ENCODE data around the gene CACNA1S. TPM values are rescaled to one million over a fixed set of nuclear protein-coding genes. Genes with fewer than 3 reads are reported as not detected.

CACNA1S gene
- total RNA-seq, 1 experiment from 2014 or later = 0.02 TPM

DNA sequence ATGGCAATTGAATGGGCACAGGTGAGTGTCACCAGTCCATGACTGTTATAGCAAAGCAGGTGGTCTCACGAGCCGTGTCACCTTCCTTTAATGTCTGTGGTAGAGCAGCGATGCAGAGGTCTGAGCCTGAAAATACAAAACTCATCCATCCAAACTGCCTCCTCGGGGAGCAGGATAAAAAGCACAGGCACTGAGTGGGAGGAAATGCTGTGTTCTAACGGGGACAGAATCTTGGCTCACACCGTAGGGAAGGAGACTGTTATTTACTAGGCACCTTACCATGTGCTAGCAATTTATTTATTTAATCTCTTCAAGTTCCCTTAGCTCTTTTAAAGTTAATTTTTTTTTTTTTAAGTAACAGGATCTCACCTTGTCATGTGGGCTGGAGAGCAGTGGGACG lies 13.6 kb upstream of the CACNA1S start:
- DNase-seq (ENCODE audit: low spot score) (no peak), ATAC-seq (no peak)
- Mint-ChIP-seq H3K4me3 (no peak overlapping the region), H3K27ac (no peak overlapping the region), H3K9me3 (peaks cover 4% of the 10 kb centered on the region), H3K36me3 (no peaks in the 10 kb centered on the region), H3K27me3 (ENCODE audit: low read depth) (peaks cover 5% of the 10 kb centered on the region), H3K4me1 (peaks cover 10% of the 10 kb centered on the region)
- no peak for TF ChIP-seq FOXJ3 (CRISPR knock-in tag; IDR thresholded peaks at IDR 0.05; ENCODE audit: borderline replicate concordance)
- TF ChIP-seq, protein P1, sequence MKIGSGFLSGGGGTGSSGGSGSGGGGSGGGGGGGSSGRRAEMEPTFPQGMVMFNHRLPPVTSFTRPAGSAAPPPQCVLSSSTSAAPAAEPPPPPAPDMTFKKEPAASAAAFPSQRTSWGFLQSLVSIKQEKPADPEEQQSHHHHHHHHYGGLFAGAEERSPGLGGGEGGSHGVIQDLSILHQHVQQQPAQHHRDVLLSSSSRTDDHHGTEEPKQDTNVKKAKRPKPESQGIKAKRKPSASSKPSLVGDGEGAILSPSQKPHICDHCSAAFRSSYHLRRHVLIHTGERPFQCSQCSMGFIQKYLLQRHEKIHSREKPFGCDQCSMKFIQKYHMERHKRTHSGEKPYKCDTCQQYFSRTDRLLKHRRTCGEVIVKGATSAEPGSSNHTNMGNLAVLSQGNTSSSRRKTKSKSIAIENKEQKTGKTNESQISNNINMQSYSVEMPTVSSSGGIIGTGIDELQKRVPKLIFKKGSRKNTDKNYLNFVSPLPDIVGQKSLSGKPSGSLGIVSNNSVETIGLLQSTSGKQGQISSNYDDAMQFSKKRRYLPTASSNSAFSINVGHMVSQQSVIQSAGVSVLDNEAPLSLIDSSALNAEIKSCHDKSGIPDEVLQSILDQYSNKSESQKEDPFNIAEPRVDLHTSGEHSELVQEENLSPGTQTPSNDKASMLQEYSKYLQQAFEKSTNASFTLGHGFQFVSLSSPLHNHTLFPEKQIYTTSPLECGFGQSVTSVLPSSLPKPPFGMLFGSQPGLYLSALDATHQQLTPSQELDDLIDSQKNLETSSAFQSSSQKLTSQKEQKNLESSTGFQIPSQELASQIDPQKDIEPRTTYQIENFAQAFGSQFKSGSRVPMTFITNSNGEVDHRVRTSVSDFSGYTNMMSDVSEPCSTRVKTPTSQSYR (CRISPR knock-in tag; IDR thresholded peaks at IDR 0.05) = no peak
- TF ChIP-seq SMAD4 (CRISPR knock-in tag; IDR thresholded peaks at IDR 0.05) = no peak
- TF ChIP-seq, protein P2, sequence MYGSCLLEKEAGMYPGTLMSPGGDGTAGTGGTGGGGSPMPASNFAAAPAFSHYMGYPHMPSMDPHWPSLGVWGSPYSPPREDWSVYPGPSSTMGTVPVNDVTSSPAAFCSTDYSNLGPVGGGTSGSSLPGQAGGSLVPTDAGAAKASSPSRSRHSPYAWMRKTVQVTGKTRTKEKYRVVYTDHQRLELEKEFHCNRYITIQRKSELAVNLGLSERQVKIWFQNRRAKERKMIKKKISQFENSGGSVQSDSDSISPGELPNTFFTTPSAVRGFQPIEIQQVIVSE (CRISPR knock-in tag; IDR thresholded peaks at IDR 0.05; ENCODE audit: borderline replicate concordance) = no peak
- ChIA-PET POLR2A (no interaction called here), CTCF (interaction anchor here (0.7 to 2.5 kb wide), 4 partner anchors 24 to 154 kb away, joined by 4 to 14 read pairs (median 8); no protein-coding TSS in a partner anchor)

DNA sequence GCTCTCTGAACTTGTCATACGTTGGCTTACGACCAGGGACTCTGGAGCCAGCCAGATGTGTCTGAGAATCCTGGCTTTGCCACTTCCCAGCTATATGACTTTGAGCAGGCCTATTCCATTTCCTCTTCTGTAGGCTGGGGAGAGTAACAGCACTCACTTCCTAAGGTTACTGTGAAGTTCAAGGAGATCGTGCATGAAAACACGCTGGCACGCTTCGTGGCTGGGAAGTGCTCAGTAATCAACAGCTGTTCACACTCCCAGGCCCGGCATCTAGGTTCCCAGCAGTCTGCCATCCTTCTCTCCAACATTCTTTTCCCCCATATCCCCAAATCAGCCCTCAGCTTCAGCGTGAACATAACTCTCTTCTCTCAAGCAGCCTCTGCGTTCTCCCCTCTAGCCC lies 12.8 kb upstream of the CACNA1S start:
- H3K4me1 Mint-ChIP-seq = peaks cover 10% of the 10 kb centered on the region
- ATAC-seq = no peak
- ChIA-PET POLR2A (no interaction called here), CTCF (interaction anchor here (1.1 to 1.4 kb wide), 3 partner anchors 11 to 357 kb away, joined by 3 to 4 read pairs (median 3); no protein-coding TSS in a partner anchor)
- no peak overlapping the region for H3K27ac Mint-ChIP-seq
- no peaks in the 10 kb centered on the region for H3K36me3 Mint-ChIP-seq
- no peak for DNase-seq (ENCODE audit: low spot score)
- H3K4me3 Mint-ChIP-seq = no peak overlapping the region
- H3K9me3 Mint-ChIP-seq = peaks cover under 1% of the 10 kb centered on the region
- peaks cover 6% of the 10 kb centered on the region for H3K27me3 Mint-ChIP-seq (ENCODE audit: low read depth)
- TF ChIP-seq GRHL2 (CRISPR knock-in tag; IDR thresholded peaks at IDR 0.05; ENCODE audit: insufficient replicate concordance, severe bottlenecking) (no peak), JAZF1 (CRISPR knock-in tag; IDR thresholded peaks at IDR 0.05) (no peak), NR3C1 (CRISPR knock-in tag; conservative IDR thresholded peaks at IDR 0.05; ENCODE audit: low read depth) (no peak)
- TF ChIP-seq, protein P3, sequence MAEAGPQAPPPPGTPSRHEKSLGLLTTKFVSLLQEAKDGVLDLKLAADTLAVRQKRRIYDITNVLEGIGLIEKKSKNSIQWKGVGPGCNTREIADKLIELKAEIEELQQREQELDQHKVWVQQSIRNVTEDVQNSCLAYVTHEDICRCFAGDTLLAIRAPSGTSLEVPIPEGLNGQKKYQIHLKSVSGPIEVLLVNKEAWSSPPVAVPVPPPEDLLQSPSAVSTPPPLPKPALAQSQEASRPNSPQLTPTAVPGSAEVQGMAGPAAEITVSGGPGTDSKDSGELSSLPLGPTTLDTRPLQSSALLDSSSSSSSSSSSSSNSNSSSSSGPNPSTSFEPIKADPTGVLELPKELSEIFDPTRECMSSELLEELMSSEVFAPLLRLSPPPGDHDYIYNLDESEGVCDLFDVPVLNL (CRISPR knock-in tag; IDR thresholded peaks at IDR 0.05; ENCODE audit: borderline replicate concordance, low read depth) = no peak
- TF ChIP-seq, protein P4, sequence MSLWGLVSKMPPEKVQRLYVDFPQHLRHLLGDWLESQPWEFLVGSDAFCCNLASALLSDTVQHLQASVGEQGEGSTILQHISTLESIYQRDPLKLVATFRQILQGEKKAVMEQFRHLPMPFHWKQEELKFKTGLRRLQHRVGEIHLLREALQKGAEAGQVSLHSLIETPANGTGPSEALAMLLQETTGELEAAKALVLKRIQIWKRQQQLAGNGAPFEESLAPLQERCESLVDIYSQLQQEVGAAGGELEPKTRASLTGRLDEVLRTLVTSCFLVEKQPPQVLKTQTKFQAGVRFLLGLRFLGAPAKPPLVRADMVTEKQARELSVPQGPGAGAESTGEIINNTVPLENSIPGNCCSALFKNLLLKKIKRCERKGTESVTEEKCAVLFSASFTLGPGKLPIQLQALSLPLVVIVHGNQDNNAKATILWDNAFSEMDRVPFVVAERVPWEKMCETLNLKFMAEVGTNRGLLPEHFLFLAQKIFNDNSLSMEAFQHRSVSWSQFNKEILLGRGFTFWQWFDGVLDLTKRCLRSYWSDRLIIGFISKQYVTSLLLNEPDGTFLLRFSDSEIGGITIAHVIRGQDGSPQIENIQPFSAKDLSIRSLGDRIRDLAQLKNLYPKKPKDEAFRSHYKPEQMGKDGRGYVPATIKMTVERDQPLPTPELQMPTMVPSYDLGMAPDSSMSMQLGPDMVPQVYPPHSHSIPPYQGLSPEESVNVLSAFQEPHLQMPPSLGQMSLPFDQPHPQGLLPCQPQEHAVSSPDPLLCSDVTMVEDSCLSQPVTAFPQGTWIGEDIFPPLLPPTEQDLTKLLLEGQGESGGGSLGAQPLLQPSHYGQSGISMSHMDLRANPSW (CRISPR knock-in tag; conservative IDR thresholded peaks at IDR 0.05; ENCODE audit: low read depth) = no peak
- TF ChIP-seq, protein P5, sequence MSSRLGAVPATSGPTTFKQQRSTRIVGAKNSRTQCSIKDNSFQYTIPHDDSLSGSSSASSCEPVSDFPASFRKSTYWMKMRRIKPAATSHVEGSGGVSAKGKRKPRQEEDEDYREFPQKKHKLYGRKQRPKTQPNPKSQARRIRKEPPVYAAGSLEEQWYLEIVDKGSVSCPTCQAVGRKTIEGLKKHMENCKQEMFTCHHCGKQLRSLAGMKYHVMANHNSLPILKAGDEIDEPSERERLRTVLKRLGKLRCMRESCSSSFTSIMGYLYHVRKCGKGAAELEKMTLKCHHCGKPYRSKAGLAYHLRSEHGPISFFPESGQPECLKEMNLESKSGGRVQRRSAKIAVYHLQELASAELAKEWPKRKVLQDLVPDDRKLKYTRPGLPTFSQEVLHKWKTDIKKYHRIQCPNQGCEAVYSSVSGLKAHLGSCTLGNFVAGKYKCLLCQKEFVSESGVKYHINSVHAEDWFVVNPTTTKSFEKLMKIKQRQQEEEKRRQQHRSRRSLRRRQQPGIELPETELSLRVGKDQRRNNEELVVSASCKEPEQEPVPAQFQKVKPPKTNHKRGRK (CRISPR knock-in tag; IDR thresholded peaks at IDR 0.05; ENCODE audit: borderline replicate concordance) = no peak
- TF ChIP-seq, protein P6, sequence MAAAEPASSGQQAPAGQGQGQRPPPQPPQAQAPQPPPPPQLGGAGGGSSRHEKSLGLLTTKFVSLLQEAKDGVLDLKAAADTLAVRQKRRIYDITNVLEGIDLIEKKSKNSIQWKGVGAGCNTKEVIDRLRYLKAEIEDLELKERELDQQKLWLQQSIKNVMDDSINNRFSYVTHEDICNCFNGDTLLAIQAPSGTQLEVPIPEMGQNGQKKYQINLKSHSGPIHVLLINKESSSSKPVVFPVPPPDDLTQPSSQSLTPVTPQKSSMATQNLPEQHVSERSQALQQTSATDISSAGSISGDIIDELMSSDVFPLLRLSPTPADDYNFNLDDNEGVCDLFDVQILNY (CRISPR knock-in tag; IDR thresholded peaks at IDR 0.05) = no peak
- TF ChIP-seq, protein P7, sequence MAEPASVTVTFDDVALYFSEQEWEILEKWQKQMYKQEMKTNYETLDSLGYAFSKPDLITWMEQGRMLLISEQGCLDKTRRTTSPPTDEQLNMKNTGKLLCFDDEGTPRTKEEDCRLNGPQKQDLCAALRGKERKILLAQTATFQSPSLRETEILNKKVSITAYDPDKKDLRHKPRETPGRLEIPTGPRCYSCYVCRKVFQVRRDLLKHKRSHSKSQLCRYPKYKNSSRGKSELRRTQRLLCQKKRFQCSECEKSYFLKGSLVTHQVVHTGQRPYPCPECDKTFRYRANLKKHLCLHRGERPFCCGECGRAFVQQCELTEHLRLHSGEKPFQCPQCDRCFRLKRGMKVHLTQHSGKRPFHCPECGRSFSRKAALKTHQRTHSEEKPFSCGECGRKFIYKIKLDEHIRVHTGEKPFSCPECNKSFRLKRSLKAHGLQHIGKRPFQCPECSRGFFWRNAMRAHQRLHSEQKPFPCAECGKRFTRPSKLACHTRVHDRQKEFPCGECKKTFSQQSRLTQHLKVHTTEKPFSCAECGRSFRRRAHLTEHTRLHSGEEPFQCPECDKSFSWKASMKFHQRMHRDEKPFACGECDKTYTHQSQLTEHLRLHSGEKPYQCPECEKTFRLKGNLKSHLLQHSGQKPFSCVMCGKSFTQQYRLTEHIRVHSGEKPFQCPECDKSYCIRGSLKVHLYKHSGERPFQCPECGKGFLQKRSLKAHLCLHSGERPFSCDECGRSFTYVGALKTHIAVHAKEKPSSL (CRISPR knock-in tag; conservative IDR thresholded peaks at IDR 0.05) = no peak
- TF ChIP-seq, protein P8, sequence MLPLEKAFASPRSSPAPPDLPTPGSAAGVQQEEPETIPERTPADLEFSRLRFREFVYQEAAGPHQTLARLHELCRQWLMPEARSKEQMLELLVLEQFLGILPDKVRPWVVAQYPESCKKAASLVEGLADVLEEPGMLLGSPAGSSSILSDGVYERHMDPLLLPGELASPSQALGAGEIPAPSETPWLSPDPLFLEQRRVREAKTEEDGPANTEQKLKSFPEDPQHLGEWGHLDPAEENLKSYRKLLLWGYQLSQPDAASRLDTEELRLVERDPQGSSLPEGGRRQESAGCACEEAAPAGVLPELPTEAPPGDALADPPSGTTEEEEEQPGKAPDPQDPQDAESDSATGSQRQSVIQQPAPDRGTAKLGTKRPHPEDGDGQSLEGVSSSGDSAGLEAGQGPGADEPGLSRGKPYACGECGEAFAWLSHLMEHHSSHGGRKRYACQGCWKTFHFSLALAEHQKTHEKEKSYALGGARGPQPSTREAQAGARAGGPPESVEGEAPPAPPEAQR (CRISPR knock-in tag; IDR thresholded peaks at IDR 0.05) = no peak
- TF ChIP-seq, protein P9, sequence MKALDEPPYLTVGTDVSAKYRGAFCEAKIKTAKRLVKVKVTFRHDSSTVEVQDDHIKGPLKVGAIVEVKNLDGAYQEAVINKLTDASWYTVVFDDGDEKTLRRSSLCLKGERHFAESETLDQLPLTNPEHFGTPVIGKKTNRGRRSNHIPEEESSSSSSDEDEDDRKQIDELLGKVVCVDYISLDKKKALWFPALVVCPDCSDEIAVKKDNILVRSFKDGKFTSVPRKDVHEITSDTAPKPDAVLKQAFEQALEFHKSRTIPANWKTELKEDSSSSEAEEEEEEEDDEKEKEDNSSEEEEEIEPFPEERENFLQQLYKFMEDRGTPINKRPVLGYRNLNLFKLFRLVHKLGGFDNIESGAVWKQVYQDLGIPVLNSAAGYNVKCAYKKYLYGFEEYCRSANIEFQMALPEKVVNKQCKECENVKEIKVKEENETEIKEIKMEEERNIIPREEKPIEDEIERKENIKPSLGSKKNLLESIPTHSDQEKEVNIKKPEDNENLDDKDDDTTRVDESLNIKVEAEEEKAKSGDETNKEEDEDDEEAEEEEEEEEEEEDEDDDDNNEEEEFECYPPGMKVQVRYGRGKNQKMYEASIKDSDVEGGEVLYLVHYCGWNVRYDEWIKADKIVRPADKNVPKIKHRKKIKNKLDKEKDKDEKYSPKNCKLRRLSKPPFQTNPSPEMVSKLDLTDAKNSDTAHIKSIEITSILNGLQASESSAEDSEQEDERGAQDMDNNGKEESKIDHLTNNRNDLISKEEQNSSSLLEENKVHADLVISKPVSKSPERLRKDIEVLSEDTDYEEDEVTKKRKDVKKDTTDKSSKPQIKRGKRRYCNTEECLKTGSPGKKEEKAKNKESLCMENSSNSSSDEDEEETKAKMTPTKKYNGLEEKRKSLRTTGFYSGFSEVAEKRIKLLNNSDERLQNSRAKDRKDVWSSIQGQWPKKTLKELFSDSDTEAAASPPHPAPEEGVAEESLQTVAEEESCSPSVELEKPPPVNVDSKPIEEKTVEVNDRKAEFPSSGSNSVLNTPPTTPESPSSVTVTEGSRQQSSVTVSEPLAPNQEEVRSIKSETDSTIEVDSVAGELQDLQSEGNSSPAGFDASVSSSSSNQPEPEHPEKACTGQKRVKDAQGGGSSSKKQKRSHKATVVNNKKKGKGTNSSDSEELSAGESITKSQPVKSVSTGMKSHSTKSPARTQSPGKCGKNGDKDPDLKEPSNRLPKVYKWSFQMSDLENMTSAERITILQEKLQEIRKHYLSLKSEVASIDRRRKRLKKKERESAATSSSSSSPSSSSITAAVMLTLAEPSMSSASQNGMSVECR (CRISPR knock-in tag; IDR thresholded peaks at IDR 0.05; ENCODE audit: borderline replicate concordance) = no peak

All from WTC11 (cell line).